ENCODE results near the gene SCO2.

DNA sequence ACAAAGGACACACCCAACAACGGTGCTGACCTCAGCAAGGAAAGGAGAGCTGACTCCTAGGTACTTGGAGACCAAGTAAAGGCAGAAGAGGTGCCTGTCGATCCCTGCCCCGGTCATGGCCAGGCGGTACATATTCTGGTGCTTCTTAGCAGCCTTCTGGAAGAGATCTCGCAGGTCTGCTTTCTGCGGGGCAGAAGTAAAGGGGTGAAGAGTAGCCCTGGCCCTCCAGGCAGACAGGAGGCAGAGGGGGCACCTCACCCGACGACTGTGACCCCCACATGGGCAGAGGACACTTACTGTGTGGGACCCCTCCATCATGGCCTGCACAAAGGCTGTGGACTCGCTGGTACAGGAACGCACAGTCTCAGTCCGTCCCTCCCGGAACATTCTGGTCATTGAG lies 45.5 kb upstream of the SCO2 start:
- TF ChIP-seq, protein P1, sequence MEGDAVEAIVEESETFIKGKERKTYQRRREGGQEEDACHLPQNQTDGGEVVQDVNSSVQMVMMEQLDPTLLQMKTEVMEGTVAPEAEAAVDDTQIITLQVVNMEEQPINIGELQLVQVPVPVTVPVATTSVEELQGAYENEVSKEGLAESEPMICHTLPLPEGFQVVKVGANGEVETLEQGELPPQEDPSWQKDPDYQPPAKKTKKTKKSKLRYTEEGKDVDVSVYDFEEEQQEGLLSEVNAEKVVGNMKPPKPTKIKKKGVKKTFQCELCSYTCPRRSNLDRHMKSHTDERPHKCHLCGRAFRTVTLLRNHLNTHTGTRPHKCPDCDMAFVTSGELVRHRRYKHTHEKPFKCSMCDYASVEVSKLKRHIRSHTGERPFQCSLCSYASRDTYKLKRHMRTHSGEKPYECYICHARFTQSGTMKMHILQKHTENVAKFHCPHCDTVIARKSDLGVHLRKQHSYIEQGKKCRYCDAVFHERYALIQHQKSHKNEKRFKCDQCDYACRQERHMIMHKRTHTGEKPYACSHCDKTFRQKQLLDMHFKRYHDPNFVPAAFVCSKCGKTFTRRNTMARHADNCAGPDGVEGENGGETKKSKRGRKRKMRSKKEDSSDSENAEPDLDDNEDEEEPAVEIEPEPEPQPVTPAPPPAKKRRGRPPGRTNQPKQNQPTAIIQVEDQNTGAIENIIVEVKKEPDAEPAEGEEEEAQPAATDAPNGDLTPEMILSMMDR (conservative IDR thresholded peaks at IDR 0.05; ENCODE audit: low read length) = no peak
- no peak for TF ChIP-seq EZH2phosphoT487 (IDR thresholded peaks at IDR 0.05; ENCODE audit: borderline replicate concordance, low read depth, low read length)

Data from OCI-LY7 (cell line).